Measurements from ENCODE around the gene SFXN5.
A peak's percentile ranks its signal among the peaks of the same experiment; 100 is the strongest.

Gene SFXN5

DNA sequence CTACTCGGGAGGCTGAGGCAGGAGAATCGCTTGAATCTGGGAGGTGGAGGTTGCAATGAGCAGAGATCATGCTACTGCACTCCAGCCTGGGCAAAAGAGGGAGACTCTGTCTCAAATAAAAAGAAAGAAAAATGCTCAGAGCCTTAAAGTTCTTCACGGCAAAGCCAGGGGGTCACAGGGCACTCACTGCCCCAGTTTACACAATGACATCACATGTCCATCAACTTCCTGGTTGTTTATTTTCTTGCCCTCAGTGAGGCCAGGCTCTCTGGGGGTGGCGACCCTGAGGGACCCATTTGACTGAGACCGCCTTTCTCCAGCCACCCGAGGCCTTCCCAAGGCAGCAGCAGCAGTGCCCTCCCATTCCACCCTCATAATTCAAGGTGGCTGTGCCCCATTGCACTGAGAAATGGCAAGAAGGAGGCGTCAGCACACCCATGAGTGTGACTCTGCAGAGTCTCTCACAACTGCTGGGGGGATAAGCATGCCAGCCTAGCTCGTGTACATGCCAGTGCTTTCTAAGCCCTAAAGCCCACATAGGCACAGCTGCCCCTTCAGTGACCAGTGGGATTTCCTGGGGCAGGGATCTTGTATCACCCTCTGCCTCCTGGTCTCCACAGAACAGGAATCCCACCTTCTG, 50.0 kb downstream of the SFXN5 start:
- DNase-seq (ENCODE audit: extremely low read depth in 1 of 2, low read depth in 1 of 2), result no peak

DNA sequence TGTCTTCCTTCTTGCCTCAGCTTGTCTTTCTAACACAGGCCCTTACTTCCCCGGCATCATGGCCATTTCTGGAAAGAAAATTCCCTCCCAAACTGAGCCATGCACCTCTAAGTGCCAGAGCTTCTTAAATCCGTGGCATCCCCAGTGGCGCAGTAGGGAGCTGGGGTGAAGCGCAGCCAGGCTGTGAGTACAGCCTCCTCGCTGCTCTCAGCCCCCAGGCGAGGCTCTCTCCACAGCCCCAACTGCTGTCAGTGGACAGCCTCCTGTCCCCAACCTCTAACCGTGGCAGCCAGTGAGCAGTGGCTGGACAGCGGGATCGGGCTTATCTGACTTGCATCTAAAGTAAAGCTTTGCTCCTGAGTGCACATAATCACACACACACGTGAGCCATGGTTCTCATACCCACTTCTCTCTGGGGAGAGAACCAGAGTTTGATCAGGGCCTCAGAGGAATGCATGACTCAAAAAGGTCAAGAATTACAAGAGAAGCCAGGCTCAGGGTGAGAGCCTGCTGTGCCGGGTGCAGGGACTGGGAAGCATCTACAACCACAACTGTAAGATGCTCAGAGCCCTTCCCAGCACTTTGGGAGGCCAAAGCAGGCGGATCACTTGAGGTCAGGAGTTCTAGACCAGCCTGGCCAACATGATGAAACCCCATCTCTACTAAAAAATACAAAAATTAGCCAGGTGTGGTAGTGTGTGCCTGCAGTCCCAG, 50.7 kb downstream of the SFXN5 start:
- no peak for DNase-seq (ENCODE audit: extremely low read depth in 1 of 2, low read depth in 1 of 2)

- DNase-seq (ENCODE audit: extremely low read depth in 1 of 2, low read depth in 1 of 2), result no peak
Measured at GRCh38 chr2:73020306-73020656, 51.2 kb downstream of the SFXN5 start.

DNA sequence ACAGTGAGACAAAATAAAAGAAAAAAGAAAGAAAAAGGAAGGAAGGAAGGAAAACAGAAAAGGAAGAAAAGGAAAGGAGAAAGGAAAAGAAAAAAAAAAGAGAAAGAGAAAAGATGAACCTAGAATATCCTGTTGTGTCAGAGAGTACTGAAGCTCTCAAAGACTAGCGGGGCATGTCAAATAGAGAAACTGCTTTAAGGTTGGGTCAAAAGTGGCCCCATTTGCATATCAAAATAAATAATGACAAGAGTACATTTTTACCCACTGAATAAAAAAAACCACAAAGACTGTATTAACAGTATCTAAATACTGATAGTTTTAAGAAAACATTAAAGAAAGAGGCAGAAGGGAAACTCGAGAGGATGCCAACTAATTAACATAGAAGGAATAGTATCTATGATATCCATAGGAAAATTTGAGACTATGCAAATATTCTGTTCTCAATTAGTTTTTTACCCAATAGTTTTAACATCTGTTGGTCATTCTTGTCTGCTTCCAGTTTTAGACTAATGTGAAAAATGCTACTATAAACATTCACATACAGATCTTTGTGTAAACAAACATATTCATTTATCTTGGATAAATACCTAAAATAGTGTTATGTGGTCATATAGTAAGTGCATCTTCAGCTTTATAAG, 53.2 kb downstream of the SFXN5 start:
- no peak for DNase-seq (ENCODE audit: extremely low read depth in 1 of 2, low read depth in 1 of 2)

DNA sequence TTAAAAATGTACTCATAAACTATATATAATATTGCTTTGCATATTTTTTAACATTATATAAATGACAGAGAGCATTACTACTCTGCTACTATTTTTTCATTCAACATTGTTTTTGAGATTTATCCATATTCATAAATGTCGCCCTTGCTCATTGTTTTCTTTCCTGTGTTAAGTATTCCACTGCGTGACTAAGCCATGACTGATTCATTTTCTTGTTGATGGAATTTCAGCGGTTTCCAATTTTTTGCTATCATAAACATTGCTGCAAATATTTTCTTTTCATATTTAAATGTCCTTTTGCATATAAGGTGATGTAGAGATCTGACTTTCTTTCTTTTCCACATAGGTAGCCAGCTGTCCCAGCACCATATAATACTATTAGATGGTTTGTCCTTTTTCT, 57.6 kb downstream of the SFXN5 start:
- no peak for DNase-seq (ENCODE audit: extremely low read depth in 1 of 2, low read depth in 1 of 2)

- DNase-seq (ENCODE audit: extremely low read depth in 1 of 2, low read depth in 1 of 2), result no peak
Measured at GRCh38 chr2:73009177-73009839, 62.2 kb downstream of the SFXN5 start.

GRCh38 chr2:73008766-73009135, 62.8 kb downstream of the SFXN5 start:
- DNase-seq (ENCODE audit: extremely low read depth in 1 of 2, low read depth in 1 of 2), result no peak

GRCh38 chr2:73007991-73008765, 63.3 kb downstream of the SFXN5 start:
- DNase-seq (ENCODE audit: extremely low read depth in 1 of 2, low read depth in 1 of 2), result no peak

DNA sequence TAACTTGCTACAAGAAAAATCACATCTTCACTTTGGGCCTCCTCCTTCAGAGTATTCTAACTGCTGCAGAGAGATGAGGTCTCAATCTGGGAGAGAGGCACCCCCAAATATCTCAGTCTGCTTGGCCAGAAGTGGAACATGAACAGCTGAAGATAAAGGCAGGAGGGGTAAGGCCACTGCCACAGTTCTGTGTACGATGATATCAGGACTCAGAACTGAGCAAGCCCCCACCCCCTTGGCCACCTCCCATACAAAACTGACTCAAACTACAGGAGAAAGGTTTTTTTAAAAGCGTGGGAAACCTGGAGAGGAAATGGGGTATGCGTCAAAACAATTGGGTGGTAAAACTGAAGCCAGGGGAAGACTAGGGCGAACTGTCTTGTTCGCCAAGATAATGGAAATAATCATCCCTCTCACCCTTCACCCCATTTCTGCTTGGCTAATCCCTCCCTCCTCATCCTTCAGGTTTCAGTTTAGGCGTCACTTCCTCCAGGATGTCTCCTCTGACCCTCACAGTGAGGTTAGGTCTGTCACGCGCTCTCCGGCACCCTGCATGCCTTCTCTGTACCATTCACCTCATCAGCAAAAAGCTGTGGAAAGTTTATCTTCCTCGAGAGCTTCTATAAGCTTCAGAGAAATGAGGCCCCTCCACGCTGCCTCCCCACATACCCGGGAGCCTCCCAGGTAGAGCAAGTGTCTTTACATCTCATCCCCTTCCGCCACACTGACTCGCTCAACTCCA, 64.4 kb downstream of the SFXN5 start:
- no peak for DNase-seq (ENCODE audit: extremely low read depth in 1 of 2, low read depth in 1 of 2)

- no peak for DNase-seq (ENCODE audit: extremely low read depth in 1 of 2, low read depth in 1 of 2)
Measured at GRCh38 chr2:73004889-73005596, 66.5 kb downstream of the SFXN5 start.

DNA sequence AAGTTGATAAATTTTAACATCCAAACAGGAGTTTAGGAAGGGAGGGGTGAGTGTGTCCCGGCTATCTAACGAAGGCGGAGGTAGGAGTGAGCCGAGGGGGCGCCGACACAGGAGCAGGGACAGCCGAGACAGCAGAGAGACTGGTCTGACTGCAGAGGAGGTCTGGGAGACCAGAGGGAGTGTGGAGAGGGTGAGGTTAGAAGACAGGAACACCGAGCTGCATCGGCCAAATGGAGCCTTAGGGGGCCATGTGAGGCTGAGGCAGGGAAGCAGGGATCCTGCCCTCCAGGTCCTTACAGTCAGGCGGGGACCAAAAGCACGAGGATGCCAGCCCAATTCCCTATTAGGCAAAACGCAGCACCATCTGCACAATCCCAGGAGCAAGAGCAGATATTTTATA, 67.0 kb downstream of the SFXN5 start:
- no peak for DNase-seq (ENCODE audit: extremely low read depth in 1 of 2, low read depth in 1 of 2)

GRCh38 chr2:73003027-73003426, 68.5 kb downstream of the SFXN5 start:
- no peak for DNase-seq (ENCODE audit: extremely low read depth in 1 of 2, low read depth in 1 of 2)

DNA sequence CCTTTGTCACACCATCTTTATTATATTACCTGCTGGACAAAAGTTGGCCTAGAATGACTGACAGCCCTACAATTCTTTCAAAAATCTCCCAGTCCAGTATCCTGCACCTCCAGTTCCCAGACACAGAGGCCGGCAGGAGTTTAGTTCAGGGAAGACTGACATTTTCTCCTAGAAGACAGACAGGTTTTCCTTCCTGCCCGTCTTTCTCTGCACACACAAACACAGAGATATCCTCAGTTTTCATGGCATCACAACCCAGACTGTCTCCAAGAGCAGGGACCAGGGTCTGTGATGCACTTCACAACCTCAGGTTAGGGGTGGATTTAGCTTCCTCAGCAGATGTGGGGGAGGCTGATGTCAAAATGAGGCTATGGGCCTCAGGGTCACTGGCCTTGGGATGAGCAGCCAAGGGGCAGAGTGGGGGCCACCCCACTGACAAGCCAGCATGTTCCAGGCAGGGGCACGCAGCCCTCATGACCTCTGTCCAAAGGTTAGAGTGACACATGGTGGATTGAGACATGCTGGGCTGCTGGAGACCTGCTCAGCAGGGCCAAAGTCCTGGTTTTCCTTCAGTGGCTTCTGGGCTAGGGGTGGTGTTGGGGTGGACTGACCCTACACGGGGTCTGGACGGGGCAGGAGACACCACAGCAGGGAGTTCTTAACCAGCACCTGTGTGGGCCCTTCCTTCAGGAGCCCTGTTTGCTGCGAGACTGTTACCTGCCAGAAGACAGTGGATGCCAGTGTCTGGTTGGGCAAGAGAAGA, 70.5 kb downstream of the SFXN5 start:
- no peak for DNase-seq (ENCODE audit: extremely low read depth in 1 of 2, low read depth in 1 of 2)

DNA sequence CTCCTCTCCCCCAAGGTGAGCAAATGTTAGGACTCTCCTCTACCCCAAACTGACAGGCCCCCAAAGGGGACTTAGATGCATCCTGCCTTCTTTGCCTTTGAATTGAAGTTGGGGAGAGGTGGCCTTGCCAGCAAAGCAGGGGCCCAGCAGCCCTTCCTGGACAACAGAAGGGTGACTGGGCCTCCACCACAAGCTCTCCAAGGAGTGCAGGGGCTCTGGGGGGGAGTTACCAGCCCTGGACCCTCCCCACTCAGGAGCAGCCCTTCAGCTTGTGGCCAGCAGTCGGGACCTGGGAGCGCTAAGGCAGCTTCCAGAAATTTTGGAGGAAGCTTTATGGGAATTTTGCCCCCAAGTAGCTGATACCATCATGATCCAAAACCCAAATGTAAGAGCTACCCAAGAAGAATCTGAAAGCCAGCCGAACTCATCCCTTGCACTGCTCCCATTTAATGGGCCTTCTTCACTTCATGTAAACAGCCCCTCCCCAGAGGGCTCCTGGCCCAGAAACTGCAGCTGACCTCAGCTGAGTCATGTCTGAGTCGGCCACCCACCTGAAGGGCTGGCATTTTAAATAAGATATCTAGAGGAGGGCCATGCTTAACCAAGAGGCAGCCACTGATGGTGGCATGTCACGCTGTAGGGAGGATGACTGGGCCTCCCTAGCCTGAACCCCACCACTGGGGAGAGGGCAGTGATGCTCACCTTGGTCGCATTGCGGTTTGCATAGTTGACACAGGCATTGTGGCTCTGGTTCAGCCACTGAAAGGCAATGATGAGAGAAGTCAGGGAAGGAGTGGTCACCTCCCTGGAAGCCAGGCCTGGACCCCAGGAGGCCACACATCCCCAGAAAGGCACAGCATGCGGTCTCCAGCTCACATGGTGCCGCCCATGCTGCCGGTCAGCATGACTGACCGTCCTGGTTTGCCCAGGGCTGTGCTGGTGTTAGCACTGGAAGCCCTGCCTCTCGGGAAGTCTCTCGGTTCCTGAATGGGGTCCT, 71.5 kb downstream of the SFXN5 start:
- DNase-seq (ENCODE audit: extremely low read depth in 1 of 2, low read depth in 1 of 2), result peak in 1 of 2 donors; percentile 4

DNA sequence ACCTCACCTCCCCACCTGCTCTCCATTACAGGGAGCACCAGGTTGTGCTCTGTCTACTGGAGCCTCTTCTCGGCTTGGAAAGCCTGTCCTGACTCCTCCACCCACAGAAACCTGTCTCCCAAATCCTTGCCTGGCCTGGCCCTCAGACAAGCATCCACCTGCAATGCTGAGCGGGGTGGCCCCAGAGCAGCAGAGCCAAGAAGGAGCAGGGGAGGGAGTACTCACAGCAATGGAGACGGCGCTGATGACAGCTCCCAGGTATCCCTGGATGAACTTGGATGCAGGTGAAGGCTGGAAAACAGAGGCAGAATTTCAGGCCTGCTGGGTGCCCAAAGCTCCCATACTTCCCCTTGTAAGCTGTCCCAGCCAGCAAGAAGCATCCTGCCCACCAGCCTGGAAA, 72.8 kb downstream of the SFXN5 start:
- DNase-seq (ENCODE audit: extremely low read depth in 1 of 2, low read depth in 1 of 2), result no peak

DNA sequence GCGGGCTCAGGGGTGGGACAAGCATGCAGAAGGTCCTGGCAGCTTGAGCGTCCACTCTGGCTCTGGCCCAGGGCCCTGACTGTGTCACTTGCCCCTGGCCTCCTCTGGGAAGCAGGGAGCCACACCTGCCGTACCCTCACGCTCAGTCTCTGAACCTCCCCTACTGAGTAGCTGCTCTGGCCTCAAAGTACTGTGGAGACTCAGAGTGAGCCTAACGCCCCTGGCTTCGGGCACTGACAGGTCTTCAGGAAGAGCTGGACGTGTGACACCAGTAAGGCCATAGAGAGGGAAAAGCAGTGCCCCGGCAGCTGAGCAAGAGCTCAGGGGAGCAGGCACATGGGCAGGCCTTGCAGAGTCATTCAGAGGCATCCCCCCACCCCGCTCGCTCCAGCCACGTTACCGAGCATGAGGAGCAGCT, 73.3 kb downstream of the SFXN5 start:
- no peak for DNase-seq (ENCODE audit: extremely low read depth in 1 of 2, low read depth in 1 of 2)

GRCh38 chr2:72996117-72996502, 75.4 kb downstream of the SFXN5 start:
- DNase-seq (ENCODE audit: extremely low read depth in 1 of 2, low read depth in 1 of 2), result no peak
